HCT116 (cell line): ENCODE results near the gene SLFN11. TPM values are rescaled to one million over a fixed set of nuclear protein-coding genes. Genes with fewer than 3 reads are reported as not detected.

Source experiments
- ATAC-seq: fragments of 200-7000 bp; cut with Tn5 transposase; 2 replicates; pipeline ENCODE4 v1.9.1; 2020; ENCODE audit warnings: mild to moderate bottlenecking, moderate library complexity
- BruUV-seq: library from RNA; stranded (reverse); fragments of 400-500 nt; replicated peaks from 2 replicates; lab custom pipeline; 2021; lab: Mats Ljungman, UMichigan
- CTCF ChIA-PET: fragments of 300-600 bp; sonication (Branson Sonifier 250); formaldehyde crosslinking; loops from one replicate; lab custom pipeline; 2021; ENCODE audit warnings: antibody characterized with exemption; lab: Charles Lee
- POLR2A ChIA-PET: fragments of 300-600, 350-600 bp; sonication (Branson Sonifier 250); formaldehyde crosslinking; loops from one replicate; lab custom pipeline; 2021; ENCODE audit warnings: antibody characterized with exemption; lab: Charles Lee
- RAD21 ChIA-PET, 2 experiments: fragments of 300-600 bp; sonication (Branson Sonifier 250); formaldehyde crosslinking; loops; one replicate each; lab custom pipeline; 2023; ENCODE audit warnings: low total read pairs in 2 of 2; ENCODE audit not compliant: uncharacterized antibody in 2 of 2, unreplicated experiment in 2 of 2, low non-redundant PET in 1 of 2; lab: Charles Lee
- DNase-seq: peaks from one replicate; pipeline ENCODE4 v3.0.0-alpha.2; 2010; ENCODE audit warnings: low read depth, low spot score
- H2AFZ ChIP-seq: fragments of 200-600 bp; shearing (Covaris generic), sonication (generic); 2 replicates; pipeline ENCODE4 v1.6.1; 2017; ENCODE audit warnings: low read depth, mixed run types, mixed read lengths, antibody characterized with exemption, low read length; ENCODE audit not compliant: poor library complexity, severe bottlenecking
- H3K27ac ChIP-seq: 2 replicates; pipeline ENCODE4 v1.5.1; 2012; ENCODE audit warnings: low read depth, low read length
- H3K27me3 ChIP-seq: fragments of 200-600 bp; sonication (generic); 2 replicates; pipeline ENCODE4 v1.6.1; 2016; ENCODE audit warnings: mixed run types, low read length, mixed read lengths; ENCODE audit not compliant: insufficient read depth
- H3K36me3 ChIP-seq, 2 experiments: fragments of 200-500 bp in 1 of 2; fragments of 200-600 bp in 1 of 2; sonication (Bioruptor generic) in 1 of 2; sonication (generic) in 1 of 2; 2 replicates each; pipeline versions ENCODE4 v1.5.1 to v1.6.1; 2014 to 2016; ENCODE audit warnings: low read length in 2 of 2, inconsistent platforms in 1 of 2, mixed read lengths in 1 of 2, mixed run types in 1 of 2; ENCODE audit not compliant: insufficient read depth in 2 of 2, control insufficient read depth in 1 of 2
- H3K4me1 ChIP-seq, 2 experiments: fragments of 200-600 bp in 1 of 2; sonication (generic) in 1 of 2; 2 replicates each; pipeline versions ENCODE4 v1.5.1 to v1.6.1; 2012 to 2017; ENCODE audit warnings: low read length in 2 of 2, inconsistent platforms in 1 of 2, mild to moderate bottlenecking in 1 of 2, mixed read lengths in 1 of 2, mixed run types in 1 of 2, moderate library complexity in 1 of 2; ENCODE audit not compliant: insufficient read depth in 2 of 2, control insufficient read depth in 1 of 2
- H3K4me2 ChIP-seq: fragments of 200-600 bp; sonication (generic); 2 replicates; pipeline ENCODE4 v1.6.1; 2017; ENCODE audit warnings: mixed run types, low read length, mixed read lengths
- H3K4me3 ChIP-seq, 2 experiments: fragments of 200-600 bp in 1 of 2; sonication (generic) in 1 of 2; replicated peaks in 1 of 2; 2 replicates each; pipeline ENCODE4 v1.5.1; 2011 to 2016; ENCODE audit warnings: low read length in 2 of 2, control low read depth in 1 of 2, low read depth in 1 of 2, mild to moderate bottlenecking in 1 of 2, mixed read lengths in 1 of 2, mixed run types in 1 of 2
- H3K79me2 ChIP-seq: fragments of 200-600 bp; sonication (generic); 2 replicates; pipeline ENCODE4 v1.6.1; 2017; ENCODE audit warnings: mild to moderate bottlenecking, mixed run types, low read length, moderate library complexity, mixed read lengths; ENCODE audit not compliant: insufficient read depth
- H3K9ac ChIP-seq: fragments of 200-600 bp; sonication (generic); 2 replicates; pipeline ENCODE4 v1.6.1; 2016; ENCODE audit warnings: low read length, mixed read lengths
- H3K9me2 ChIP-seq: fragments of 200-600 bp; sonication (generic), shearing (Covaris generic); 2 replicates; pipeline ENCODE4 v1.6.1; 2017; ENCODE audit warnings: mixed run types, mild to moderate bottlenecking, moderate library complexity; ENCODE audit not compliant: insufficient read depth
- H3K9me3 ChIP-seq, 2 experiments: fragments of 200-500 bp in 1 of 2; fragments of 200-600 bp in 1 of 2; sonication (Bioruptor generic) in 1 of 2; sonication (generic) in 1 of 2; 2 replicates each; pipeline ENCODE4 v1.6.1; 2014 to 2017; ENCODE audit warnings: low read length in 2 of 2, mixed read lengths in 2 of 2, inconsistent platforms in 1 of 2, low read depth in 1 of 2, mild to moderate bottlenecking in 1 of 2, mixed run types in 1 of 2, moderate library complexity in 1 of 2; ENCODE audit not compliant: control insufficient read depth in 1 of 2, insufficient read depth in 1 of 2
- H4K20me1 ChIP-seq: fragments of 200-600 bp; sonication (generic), shearing (Covaris generic); 2 replicates; pipeline ENCODE4 v1.6.1; 2017; ENCODE audit warnings: mixed run types, mild to moderate bottlenecking, moderate library complexity; ENCODE audit not compliant: insufficient read depth
- CEBPB ChIP-seq: IDR thresholded peaks from 2 replicates; pipeline ENCODE4 v1.6.1; 2012; ENCODE audit warnings: low read depth
- EGR1 ChIP-seq: IDR thresholded peaks from 2 replicates; pipeline ENCODE4 v1.6.1; 2012; ENCODE audit warnings: low read depth
- EZH2 ChIP-seq: fragments of 200-600 bp; sonication (generic); IDR thresholded peaks from 2 replicates; pipeline ENCODE4 v1.6.1; 2017; ENCODE audit warnings: antibody characterized with exemption, mixed run types
- TCF7L2 ChIP-seq: IDR thresholded peaks from 2 replicates; pipeline ENCODE4 v1.7.0; 2011; ENCODE audit warnings: borderline replicate concordance, inconsistent platforms; ENCODE audit not compliant: insufficient read depth, insufficient read length; ENCODE audit errors: extremely low read depth
- intact Hi-C: fragments of 100-400 bp; cut with micrococcal nuclease; formaldehyde crosslinking; loops from 2 replicates; pipeline ENCODE4 v1.10.0; 2022
- total RNA-seq: library from RNA; stranded (reverse); gene quantifications from one replicate; pipeline ENCODE4 v1.2.1, GENCODE V29; 2021; ENCODE audit not compliant: unreplicated experiment
- TF ChIP-seq, protein P1 (sequence below): IDR thresholded peaks from 2 replicates; pipeline ENCODE4 v1.6.1; 2012
- TF ChIP-seq, protein P2 (sequence below): IDR thresholded peaks from 2 replicates; pipeline ENCODE4 v1.6.1; 2011; ENCODE audit warnings: mild to moderate bottlenecking, low read length, moderate library complexity; ENCODE audit not compliant: insufficient replicate concordance; ENCODE audit errors: extremely low read depth

The SLFN11 gene
- total RNA-seq, 1 experiment from 2014 or later = not detected

DNA sequence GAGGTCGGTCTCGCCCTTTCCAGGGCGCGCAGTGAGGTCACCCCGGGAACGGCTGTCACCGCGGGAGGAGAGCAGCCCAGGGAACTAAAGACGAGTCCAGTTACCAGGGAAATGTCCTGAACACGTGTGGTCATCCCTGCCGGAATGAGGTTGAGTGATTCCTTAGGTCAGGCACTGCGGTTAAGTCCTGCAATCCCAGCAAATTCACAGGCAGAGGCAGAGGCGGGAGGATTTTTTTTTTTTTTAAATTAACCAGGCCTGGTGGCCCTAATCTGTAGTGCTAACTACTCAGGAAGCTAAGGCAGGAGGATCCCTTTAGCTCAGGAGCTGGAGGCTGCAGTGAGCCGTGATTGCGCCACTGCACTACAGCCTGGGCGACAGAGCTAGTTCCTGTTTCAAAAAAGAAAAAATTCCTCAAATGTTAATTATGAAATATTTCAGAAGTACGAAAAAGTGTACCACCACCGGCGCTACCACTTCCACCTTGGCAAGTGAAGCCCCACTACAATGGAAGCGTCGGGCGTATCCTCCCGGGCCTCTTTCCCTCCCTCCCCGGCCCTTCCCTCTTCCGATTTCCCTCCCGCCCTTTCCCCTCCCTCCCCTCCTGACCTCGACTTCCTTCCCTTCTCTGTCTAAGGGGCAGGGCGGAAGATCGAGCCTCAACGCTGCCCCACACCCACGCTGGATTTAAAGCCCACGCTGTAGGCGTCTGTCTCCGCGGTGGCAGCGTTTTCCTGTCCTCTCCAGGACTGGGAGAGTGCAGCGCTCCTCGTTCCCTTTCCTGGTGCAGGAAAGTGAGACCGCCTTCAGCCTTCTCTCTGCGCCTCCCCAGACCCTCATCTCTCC, 27.3 kb downstream of the SLFN11 start:
- ChIA-PET RAD21 (no interaction called here), POLR2A (no interaction called here), CTCF (no interaction called here)
- peaks cover 35% of the 10 kb centered on the region for H3K27me3 ChIP-seq
- H2AFZ ChIP-seq = no peak overlapping the region
- H3K36me3 ChIP-seq = no peaks in the 10 kb centered on the region
- H3K79me2 ChIP-seq = no peaks in the 10 kb centered on the region
- H3K27ac ChIP-seq = no peak overlapping the region
- TF ChIP-seq EGR1 = no peak
- TF ChIP-seq, protein P1, sequence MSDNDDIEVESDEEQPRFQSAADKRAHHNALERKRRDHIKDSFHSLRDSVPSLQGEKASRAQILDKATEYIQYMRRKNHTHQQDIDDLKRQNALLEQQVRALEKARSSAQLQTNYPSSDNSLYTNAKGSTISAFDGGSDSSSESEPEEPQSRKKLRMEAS = no peak
- TF ChIP-seq CEBPB = no peak
- TF ChIP-seq TCF7L2 = no peak
- TF ChIP-seq EZH2 = no peak
- TF ChIP-seq, protein P2, sequence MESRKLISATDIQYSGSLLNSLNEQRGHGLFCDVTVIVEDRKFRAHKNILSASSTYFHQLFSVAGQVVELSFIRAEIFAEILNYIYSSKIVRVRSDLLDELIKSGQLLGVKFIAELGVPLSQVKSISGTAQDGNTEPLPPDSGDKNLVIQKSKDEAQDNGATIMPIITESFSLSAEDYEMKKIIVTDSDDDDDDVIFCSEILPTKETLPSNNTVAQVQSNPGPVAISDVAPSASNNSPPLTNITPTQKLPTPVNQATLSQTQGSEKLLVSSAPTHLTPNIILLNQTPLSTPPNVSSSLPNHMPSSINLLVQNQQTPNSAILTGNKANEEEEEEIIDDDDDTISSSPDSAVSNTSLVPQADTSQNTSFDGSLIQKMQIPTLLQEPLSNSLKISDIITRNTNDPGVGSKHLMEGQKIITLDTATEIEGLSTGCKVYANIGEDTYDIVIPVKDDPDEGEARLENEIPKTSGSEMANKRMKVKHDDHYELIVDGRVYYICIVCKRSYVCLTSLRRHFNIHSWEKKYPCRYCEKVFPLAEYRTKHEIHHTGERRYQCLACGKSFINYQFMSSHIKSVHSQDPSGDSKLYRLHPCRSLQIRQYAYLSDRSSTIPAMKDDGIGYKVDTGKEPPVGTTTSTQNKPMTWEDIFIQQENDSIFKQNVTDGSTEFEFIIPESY = no peak
- H3K9me2 ChIP-seq = no peaks in the 10 kb centered on the region
- H3K9me3 ChIP-seq = no peaks in the 10 kb centered on the region; a peak in 1 of 4 replicates
- H4K20me1 ChIP-seq = no peaks in the 10 kb centered on the region
- intact Hi-C loops = no loop called here
- no TSS peak for BruUV-seq
- DNase-seq = no peak
- H3K9ac ChIP-seq = no peak overlapping the region
- H3K4me2 ChIP-seq = no peak overlapping the region
- H3K4me3 ChIP-seq = no peak overlapping the region
- no peaks in the 10 kb centered on the region for H3K4me1 ChIP-seq
- ATAC-seq = no peak
